ENCODE measurements around the gene TRIM32. TPM values are rescaled to one million over a fixed set of nuclear protein-coding genes. Genes with fewer than 3 reads are reported as not detected.

Gene TRIM32, protein sequence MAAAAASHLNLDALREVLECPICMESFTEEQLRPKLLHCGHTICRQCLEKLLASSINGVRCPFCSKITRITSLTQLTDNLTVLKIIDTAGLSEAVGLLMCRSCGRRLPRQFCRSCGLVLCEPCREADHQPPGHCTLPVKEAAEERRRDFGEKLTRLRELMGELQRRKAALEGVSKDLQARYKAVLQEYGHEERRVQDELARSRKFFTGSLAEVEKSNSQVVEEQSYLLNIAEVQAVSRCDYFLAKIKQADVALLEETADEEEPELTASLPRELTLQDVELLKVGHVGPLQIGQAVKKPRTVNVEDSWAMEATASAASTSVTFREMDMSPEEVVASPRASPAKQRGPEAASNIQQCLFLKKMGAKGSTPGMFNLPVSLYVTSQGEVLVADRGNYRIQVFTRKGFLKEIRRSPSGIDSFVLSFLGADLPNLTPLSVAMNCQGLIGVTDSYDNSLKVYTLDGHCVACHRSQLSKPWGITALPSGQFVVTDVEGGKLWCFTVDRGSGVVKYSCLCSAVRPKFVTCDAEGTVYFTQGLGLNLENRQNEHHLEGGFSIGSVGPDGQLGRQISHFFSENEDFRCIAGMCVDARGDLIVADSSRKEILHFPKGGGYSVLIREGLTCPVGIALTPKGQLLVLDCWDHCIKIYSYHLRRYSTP
- 10 to 100 TPM; 22.4 to 23.9 (median 23.1) TPM for polyA plus RNA-seq (ENCODE audit: insufficient read length in 4 of 4)

DNA sequence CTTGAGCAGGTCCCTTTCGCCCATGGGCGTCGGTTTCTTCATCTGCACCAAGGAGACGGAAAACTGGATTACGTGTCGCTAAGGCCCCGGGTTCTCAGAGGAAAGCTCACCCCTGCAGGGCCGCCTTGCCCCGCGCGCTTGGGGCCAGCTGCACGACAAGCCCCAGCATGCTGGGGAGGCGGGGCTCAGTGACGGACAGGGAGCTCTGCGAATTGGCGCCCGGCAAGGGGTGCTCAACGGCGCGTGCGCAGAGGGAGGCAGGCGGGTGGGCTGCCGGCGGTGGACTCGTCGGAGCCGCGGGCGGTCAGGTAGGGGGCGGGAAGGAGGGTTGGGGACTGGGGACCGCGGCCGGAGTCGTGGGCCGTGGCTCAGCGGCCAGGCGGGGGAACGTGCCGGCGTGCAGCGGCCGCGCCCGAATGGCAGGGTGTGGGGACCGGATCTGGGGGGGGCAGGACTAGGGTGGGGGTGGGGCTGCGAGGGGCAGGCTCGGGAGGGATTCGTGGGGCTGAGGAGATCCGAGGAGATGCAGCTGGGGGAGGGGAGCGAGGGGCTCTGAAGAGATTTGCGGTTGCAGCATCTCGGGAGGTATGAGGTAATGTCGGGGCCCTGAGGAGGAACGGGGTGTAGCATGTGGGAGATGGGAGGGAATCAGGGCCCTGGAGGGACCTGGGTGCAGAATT, at the start of gene TRIM32:
Gene TRIM32 (plus strand): TSS at position 232 of the 680 bp plus-strand sequence. CDS start 10,438 bp downstream, outside the sequence.
- DNase-seq (ENCODE audit: low read depth in 4 of 4, low spot score in 3 of 4) = peak; percentile 82 to 88 (median 87)

DNA sequence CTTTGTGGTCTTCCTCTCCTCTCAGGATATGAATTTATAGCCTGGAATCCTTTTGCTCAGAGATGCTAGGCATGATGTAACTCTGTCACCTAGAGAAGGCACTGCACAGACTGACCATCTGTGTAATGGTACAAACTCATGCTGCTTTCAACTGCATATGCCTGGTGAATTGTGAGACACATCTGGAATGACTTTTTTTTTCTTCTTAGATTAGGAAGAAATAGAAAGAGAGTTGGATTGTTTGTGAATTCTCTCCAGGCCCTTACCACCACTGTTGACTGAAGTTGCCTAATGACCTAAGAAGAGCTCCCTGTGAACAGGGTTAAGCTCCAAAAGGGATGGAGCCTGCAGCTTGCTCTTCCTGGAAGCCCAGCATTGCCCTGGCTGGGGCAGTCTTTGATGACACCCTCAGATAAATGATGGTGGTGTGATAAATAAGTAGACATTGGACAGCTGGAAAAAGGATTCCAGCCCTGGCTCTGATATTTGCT, 47.8 kb upstream of the TRIM32 start:
- DNase-seq (ENCODE audit: low read depth in 4 of 4, low spot score in 3 of 4) = no peak

DNA sequence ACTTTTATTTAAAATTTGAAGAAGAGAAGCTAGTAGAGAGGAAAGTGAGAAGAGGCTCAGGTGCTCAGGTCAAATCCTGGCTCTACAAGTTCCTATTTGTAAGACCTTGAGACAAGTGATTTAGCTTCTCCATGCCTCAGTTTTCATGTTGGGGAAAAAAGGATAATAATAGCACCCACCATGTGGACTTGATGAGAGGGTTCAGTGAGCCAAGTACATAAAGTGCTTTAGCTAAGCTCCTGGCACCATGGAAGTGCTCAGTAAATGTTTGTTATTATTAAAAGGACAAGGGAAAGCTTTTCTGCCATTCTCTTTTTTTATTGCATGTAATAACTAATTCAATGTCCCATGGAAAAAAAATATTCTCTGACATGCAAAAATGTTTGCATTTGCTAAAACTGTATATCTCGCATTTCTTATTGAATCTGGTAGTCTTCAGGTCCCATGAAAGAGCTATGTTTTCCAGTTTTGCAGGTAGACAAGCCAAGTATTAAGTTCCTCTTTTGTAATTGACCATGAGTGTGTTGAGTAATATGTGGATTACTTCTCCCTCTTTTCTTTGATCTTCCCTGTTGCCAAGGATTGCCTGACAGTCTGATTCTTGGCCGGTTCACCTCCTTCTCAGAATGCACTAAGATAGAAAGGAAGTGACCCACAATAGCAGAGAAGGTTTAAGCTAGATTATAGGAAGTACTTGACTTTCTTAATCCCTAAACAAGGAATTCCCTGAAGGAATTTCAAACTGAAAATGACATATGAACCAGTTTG, 45.6 kb upstream of the TRIM32 start:
- DNase-seq (ENCODE audit: low read depth in 4 of 4, low spot score in 3 of 4) = no peak

DNA sequence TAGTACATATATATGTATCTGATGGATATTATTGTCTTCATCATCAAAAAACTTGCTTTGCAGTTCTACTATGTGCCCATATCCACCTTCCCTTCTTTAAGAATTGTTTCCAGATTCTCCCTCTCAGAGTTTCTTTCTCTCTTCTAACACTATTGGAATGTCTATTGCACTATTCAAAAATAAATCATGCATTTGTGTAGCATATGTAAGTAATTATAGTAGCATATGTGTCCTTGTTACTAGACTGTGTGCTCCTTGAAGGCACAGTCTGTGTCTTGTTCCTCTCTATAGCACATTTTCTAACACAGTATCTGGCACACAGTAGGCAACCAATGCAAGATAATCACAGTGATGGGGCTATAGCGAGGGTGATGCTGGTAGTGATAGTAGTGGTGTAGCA, 43.4 kb upstream of the TRIM32 start:
- DNase-seq (ENCODE audit: low read depth in 4 of 4, low spot score in 3 of 4) = no peak

DNA sequence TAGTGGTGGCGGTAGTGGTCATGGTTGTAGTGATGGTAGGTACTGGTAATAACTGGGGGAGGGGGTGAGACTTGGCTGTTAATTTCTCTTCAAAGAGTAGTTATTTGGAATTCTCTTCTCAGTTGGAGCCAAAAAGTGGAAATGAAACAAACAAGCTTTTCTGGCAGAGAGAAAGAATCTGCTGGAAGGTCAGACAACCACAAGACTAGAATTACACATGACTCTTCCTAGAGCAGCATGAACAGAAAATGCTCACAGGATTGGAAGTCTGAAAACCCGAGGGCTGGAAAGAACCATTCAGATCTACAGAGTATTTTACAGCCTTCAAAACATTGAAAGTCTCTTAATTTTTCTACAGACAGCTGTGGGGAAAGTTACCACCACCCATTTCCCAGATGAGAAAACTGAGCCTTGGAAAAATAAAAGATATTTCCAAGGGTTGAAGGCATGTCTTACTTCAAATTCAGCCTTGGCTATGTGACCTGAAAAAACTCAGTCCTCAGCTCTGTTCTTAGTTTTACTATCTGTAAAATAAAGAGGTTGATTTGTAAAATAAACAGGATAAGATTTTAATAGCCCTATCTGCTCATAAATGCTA, 42.9 kb upstream of the TRIM32 start:
- DNase-seq (ENCODE audit: low read depth in 4 of 4, low spot score in 3 of 4) = no peak

DNA sequence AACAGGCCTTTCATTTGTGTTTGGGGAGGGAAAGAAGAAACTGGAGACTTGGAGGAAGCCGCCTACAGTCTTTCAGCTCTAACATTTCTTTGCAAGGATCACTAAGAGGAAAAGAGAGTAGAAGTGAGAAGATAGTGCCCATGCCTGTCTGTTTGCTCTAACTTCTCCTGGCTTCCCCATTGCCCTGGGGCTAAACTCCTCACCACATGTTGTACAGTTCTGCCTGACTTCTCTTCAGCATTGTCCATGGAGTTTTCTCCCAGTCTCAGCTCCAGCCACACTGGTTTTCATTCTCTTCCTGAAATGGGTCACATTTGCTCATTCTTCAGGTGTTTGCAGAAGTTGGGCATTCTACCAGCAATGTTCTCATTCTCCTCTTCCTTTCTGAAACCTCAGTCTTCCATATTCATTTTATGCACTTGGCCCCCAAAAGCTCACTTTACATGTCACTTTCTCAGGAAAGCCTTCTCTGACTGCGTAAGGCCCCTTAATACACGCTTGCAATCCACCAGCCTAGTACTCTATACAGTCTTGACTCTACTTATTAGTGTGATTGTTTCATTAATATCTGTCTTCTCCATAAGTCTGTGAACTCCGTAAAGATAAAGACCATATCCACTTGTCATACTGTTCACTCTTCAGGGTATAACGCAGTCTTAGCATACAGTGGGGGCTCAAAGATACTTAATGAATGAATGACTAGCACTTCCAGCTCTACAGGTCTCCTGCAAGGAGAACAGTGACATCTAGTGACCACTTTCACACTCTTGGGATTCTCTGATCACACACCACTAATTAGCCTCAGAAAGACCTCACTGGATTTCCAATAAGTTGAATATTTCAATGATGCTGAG, 40.2 kb upstream of the TRIM32 start:
- no peak for DNase-seq (ENCODE audit: low read depth in 4 of 4, low spot score in 3 of 4)

DNA sequence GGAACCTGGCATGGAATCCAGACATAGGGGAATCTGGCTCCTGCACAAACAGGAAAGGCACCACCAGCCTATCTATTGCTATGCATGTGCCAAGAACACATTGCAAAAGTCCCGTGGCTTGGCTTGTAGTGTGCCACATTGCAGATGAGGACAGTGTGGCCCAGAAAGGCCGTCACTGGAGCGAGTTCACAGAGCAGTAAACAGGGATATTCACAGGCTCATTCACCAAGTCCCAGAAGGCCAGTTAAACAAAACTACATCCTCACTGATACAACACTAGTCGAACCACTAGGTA, 39.6 kb upstream of the TRIM32 start:
- no peak for DNase-seq (ENCODE audit: low read depth in 4 of 4, low spot score in 3 of 4)

DNA sequence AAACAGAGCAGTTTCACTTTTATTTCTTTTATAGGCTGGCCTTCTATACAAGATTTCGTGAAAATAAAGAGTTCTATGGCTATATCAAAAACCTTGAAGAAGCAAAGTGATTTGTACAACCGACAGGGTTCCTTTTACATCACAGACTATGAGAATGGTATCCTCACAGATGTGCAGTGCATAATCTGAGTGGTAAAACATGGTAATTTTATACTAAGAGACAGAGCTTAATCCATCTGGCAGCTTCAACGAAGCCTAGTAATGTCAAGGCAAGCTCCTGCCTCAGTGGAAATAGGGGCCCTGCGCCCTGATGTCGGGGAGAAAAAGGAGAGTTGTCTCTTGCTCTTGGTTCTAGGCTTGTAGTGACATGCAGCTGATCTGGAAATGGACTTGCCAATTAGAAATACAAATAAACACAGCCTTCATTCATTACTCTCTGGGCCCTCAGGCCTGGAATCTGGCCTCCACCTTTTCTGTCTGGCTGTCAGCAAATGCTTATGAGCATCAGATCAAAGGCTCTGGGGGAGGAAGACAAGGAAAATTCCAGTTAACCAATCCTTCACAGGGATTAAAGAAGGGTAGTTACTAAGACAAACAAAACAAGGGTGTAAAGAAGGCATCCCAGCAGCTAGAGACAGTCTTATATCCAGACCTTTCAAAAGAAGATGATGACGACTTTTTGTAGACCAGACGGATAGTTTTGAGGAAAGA, 33.6 kb upstream of the TRIM32 start:
- no peak for DNase-seq (ENCODE audit: low read depth in 4 of 4, low spot score in 3 of 4)

DNA sequence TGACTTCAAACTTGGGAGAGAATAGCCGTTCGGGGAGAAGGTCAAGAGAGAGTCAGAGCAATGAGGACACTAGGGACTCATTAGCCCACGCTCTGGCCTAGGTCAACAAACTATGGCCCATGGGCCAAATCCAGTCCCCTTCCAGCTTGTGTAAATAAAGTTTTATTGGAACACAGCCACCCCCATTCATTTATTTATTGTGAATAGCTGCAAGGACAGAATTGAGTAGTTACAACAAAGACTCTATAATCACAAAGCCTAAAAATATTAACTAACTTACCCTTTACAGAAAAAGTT, 33.1 kb upstream of the TRIM32 start:
- no peak for DNase-seq (ENCODE audit: low read depth in 4 of 4, low spot score in 3 of 4)

DNA sequence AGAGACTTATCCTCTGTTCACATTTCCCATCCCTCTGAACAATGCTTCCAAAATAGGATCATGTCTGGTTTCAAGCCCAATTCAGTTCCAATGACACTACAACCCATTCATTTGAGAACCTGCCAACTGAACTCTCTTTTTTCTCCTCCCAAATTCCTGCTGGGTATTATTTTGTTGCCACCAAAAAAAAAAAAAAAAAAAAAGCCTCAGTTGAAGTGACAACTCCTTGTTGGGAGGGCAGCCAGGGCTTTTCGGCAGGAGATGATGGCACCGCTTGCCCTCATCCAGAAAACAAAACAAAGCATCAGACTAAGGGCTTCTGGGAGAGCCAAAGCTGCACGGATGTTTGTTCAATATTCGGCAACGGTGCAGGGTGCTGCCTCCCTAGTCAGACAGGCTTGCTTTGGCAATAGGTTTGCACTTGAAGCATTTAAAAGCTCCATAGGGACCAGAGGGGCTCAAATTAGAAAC, 30.6 kb upstream of the TRIM32 start:
- DNase-seq (ENCODE audit: low read depth in 4 of 4, low spot score in 3 of 4) = no peak

DNA sequence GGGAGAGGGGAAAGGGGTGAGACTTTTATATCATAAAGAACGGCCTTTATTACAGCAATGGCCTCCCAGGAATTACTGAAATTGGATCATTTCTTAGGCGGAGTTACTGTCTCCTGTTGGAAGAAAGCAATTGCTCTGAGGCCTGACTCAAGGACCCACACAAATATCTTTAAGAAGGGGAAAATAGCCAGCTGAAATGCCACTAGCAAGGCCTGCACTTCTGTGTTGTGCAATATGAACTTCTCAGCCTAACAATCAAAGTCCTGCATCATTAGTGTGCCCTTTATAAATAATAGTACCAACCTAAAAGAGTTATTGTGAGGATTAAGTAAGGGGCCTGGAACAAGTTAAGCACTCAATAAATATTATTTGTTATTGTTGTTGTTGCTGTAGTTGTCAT, 30.1 kb upstream of the TRIM32 start:
- no peak for DNase-seq (ENCODE audit: low read depth in 4 of 4, low spot score in 3 of 4)

DNA sequence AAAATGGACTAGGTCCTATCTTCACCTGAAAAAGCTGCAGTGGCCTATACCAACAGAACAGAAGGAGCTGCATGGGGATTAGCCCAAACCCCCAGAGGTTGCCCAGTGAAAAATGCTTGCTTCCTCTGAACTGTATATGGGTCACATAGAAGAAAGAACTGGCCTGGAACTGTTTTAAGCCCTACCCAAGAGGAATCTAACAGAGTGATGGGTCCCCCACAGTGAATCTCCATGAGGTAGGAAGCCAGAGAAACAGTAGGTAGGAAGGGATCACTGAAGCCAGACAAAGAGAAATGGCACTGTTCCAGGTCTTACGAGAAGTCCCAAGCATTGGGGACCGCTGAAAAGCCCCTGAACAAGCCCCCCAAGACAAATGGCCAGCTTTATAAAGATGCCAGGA, 28.8 kb upstream of the TRIM32 start:
- DNase-seq (ENCODE audit: low read depth in 4 of 4, low spot score in 3 of 4) = no peak

DNA sequence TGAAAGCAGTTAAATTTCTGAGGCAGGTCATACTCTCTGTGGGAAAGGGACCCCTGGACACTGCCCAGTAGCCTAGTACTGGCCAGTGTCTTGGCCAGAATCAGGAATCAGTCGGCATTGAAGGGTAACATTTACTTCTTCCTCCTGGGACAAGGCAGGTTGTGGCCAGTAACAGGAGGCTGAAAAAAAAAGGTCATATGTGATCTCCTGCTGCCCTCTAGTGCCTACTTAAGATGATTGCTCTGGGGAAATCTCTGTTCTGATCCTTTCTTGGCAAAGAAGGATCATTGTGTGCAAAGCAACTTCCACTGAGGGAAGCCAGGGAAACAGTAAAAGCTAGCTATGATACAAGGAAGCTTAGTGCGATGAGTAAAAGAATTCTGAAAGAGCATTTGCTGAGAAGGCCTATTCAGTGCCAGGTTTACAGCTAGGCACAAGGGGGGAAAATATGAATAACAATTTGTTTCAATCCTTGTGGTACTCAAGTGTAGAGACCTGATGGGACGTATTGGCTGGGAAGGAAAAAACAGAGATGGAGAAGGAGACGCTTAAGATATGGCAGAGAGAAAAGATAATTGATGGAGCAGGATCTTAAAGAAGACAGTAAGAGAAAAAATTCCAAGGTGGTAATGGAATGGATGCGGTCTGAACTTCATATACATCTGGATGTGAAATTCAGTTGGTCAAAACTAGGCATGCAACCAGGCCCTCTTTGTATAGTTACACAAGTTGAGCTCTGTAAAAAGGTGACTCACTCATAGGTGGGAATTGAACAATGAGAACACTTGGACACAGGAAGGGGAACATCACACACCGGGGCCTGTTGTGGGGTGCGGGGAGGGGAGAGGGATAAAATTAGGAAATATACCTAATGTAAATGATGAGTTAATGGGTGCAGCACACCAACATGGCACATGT, 25.8 kb upstream of the TRIM32 start:
- DNase-seq (ENCODE audit: low read depth in 4 of 4, low spot score in 3 of 4) = peak; percentile 45 to 51 (median 49)

DNA sequence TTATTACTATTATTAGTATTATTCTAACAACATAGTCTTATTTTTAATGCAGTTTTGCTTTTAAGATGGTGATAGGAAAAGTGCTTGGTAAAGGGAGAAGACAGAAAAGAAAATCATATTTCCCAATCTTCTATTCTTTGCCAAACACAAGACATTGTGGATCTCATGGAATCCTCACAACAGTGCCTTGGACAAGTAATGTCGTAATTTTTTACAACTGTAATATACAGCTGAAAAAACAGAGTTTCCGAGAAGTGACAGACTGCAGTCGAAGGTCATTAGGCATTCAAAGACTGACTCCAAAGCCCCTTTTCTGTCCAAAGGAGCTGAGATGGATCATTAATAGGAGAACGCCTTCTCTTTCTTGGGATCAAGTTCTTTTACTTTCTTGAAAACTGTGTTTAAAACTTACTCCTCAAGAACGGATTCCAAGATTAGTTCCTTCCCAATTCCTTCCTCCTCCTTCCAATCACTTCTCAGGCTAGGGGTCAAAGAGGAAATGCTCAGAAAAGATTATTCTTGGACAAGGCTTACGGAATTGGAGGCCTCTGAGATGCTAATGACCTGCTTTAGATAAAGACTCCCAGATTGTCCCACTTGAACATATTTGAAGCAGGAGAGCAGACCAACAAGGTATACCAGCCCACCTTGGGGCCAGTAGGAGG, 24.3 kb upstream of the TRIM32 start:
- DNase-seq (ENCODE audit: low read depth in 4 of 4, low spot score in 3 of 4) = peak in 1 of 4 donors; percentile 20

DNA sequence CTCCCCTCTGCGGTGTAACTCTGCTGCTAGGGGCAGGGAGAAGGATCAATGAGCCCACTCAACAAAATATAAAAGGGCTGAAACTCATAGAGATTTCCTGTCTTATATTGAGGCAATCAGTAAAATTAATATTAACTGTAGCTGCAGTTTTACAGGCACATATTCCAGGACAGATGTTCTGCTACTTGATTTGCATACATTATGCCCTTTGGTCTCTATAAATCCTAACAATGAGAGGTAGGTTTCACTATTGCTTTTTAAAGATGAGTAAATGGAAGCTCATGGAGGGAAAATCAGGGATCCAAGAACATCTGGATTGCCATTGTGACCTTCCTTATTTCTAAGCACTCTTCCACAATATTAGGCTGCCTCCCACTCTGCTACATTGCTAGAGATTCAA, 23.5 kb upstream of the TRIM32 start:
- no peak for DNase-seq (ENCODE audit: low read depth in 4 of 4, low spot score in 3 of 4)

DNA sequence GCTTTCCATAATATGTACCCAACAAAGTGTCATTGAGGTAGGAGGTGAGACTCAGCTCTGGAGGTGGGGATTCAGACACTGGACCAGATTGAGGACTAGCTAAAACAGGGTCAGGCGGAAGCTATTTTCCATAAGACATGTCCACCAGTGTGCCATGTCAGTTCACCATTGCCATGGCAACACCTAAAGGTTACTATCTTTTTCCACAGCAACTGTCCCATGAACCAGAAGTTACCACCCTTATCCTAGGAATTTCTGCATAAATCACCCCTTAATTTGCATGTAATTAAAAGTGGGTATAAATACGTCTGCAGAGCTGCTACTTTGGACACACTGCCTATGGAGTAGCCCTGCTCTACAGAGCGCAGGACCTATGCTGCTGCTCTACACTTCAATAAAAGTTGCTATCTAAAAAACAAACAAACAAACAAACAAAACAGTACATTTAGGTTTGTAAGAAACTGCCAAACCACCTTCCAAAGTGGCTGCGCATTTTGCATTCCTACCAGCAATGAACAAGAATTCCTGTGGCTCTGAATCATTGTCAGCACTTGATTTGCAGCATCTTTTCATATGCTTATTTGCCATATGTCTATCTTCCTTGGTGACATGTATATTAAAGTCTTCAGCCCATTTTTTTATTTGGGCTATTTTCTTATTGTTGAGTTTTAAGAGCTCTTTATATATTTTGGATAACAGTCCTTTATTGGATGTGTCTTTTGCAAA, 18.0 kb upstream of the TRIM32 start:
- no peak for DNase-seq (ENCODE audit: low read depth in 4 of 4, low spot score in 3 of 4)

DNA sequence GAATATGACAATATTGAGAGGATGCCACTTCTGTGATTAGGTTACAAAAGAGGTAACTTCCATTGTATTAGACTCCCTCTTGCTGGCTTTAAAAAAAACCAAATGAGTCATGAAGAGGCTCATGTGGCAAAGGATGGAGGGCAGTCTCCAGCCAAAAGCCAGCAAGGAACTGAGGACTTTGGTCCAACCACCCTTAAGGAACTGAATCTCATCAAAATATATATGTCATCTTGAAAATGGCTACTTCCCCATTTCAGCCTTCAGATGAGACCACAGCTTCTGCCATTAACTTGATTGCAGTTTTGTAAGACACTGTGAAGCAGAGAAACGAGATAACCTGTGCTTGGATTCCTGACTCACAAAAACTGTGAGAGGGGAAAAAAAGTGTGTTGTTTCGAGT, 15.5 kb upstream of the TRIM32 start:
- no peak for DNase-seq (ENCODE audit: low read depth in 4 of 4, low spot score in 3 of 4)
